GM23338 (cell line): ENCODE data around the gene EHD4.

ENCODE experiments used
- CREB1 ChIP-seq: fragments of 250-450 bp; sonication (Bioruptor Pico); IDR thresholded peaks from 2 replicates; pipeline ENCODE4 v1.5.0; 2020; ENCODE audit warnings: low read depth, mild to moderate bottlenecking, moderate library complexity
- EZH2 ChIP-seq: fragments of 200-600 bp; sonication (generic); IDR thresholded peaks from one replicate; pipeline ENCODE4 v1.8.0; 2017; ENCODE audit warnings: antibody characterized with exemption, mild to moderate bottlenecking, low read depth; ENCODE audit not compliant: unreplicated experiment
- EZH2phosphoT487 ChIP-seq: fragments of 200-600 bp; sonication (generic); IDR thresholded peaks from one replicate; pipeline ENCODE4 v1.8.1; 2018; ENCODE audit warnings: antibody characterized with exemption; ENCODE audit not compliant: unreplicated experiment
- POLR2AphosphoS5 ChIP-seq: IDR thresholded peaks from 2 replicates; pipeline ENCODE4 v1.6.1; 2016; ENCODE audit warnings: antibody characterized with exemption, low read depth
- REST ChIP-seq: IDR thresholded peaks from one replicate; pipeline ENCODE4 v1.6.1; 2018; ENCODE audit warnings: antibody characterized with exemption; ENCODE audit not compliant: unreplicated experiment
- ZNF331 ChIP-seq: fragments of 250-450 bp; sonication (Bioruptor Pico); IDR thresholded peaks from 2 replicates; pipeline ENCODE4 v1.5.0; 2020; ENCODE audit warnings: low read depth, mild to moderate bottlenecking, moderate library complexity
- TF ChIP-seq, protein P1 (sequence below), 2 experiments: fragments of 200-600 bp in 1 of 2; sonication (generic) in 1 of 2; conservative IDR thresholded peaks; 2 replicates each; pipeline versions ENCODE4 v1.5.1 to v1.6.1; 2016 to 2017; ENCODE audit warnings: antibody characterized with exemption in 2 of 2, low read depth in 2 of 2, mild to moderate bottlenecking in 2 of 2, moderate library complexity in 1 of 2

DNA sequence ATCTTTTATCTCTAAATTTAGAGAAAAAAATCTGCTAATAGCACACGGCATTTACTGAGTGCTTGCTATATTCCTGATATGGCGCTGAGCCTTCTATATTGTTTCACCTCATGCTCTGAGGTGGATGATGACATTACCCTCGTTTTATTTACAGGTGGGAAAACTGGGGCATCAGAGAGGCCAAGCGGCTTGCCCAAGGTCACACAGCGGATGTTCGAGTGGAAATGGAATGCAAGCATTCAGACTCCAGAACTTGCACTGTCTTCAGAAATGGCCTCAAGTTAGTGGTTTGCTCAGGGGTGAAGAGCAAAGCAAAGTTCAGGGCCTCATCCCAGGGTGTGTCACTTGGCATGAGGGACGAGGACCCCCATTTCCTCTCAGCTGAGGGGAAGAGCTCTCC, 17.3 kb downstream of the EHD4 start:
- TF ChIP-seq, protein P1, sequence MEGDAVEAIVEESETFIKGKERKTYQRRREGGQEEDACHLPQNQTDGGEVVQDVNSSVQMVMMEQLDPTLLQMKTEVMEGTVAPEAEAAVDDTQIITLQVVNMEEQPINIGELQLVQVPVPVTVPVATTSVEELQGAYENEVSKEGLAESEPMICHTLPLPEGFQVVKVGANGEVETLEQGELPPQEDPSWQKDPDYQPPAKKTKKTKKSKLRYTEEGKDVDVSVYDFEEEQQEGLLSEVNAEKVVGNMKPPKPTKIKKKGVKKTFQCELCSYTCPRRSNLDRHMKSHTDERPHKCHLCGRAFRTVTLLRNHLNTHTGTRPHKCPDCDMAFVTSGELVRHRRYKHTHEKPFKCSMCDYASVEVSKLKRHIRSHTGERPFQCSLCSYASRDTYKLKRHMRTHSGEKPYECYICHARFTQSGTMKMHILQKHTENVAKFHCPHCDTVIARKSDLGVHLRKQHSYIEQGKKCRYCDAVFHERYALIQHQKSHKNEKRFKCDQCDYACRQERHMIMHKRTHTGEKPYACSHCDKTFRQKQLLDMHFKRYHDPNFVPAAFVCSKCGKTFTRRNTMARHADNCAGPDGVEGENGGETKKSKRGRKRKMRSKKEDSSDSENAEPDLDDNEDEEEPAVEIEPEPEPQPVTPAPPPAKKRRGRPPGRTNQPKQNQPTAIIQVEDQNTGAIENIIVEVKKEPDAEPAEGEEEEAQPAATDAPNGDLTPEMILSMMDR (conservative IDR thresholded peaks at IDR 0.05; ENCODE audit: low read depth in 2 of 2): no peak
- TF ChIP-seq CREB1 (CRISPR knock-in tag): no peak
- TF ChIP-seq EZH2phosphoT487: no peak
- no peak for TF ChIP-seq EZH2
- no peak for TF ChIP-seq POLR2AphosphoS5
- TF ChIP-seq ZNF331 (CRISPR knock-in tag): no peak
- no peak for TF ChIP-seq REST
